ENCODE measurements around the gene AGPAT2. TPM values are rescaled to one million over a fixed set of nuclear protein-coding genes. Genes with fewer than 3 reads are reported as not detected.
"Not testable (repeated sequence)": the region's sequence is repeated elsewhere in the genome, so short reads cannot be mapped to it uniquely, and the experiment has no call there.

Gene AGPAT2
- total and polyA plus RNA-seq, 2 donors from 2014 or later: 73.4 to 83.6 TPM

GRCh38 chr9:136642439-136642921 lies 44.8 kb downstream of the AGPAT2 start:
- FAIRE-seq: no peak

DNA sequence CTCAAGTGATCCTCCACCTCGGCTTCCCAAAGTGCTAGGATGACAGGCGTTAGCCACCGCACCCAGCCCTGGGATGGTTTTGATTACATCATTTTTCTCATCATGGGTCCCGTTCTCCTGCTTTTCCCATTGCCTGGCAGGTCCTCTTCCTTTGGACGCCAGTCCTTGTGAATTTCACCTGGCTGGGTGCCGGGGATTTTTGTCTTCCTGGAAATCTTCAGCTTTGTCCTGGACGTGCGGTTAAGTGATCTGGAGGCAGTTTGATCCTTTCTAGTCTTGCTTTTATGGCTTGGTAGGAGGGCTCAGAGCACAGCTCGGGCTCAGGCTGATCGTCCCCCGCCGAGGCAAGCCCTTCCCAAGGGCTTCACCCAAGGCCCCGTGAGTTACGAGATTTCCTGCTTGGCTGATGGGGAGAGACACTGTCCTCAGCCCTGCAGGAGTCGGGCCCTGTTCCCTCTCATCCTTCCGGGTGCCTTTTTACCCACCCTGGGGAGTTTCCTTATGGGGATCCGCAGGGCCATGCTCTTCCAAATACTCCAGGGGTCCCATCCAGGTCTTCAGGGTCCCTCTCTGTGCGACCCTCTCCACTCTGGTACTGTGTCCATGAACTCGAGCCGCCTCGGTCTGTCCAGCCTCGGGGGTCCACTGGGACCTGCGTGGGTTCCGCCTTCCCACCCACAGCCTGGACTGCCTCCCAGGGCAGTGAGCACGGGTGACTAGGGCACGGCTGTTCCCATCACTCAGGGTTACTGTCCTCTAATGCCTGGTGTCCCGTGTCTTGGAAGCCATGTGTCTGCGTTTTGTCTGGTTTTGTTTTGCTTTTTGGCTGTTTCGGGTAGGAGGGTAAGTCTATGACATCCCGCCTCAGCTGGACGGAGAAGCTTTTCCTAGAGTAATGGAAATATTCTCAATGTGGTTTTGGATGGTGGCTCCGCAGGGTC lies 46.8 kb downstream of the AGPAT2 start:
- Histone ChIP-seq H3K9ac (ENCODE audit: low read length in 3 of 3) (peak overlapping the region in 1 of 3 donors; percentile 19), H3K4me3 (ENCODE audit: low read length in 3 of 3) (no peak overlapping the region), H3K27ac (ENCODE audit: low read depth in 2 of 2, low read length in 2 of 2) (peak overlapping the region; percentile 51 to 65)

More at GRCh38 chr9:136642439-136642921, 44.8 kb downstream of the AGPAT2 start:
- intact Hi-C loops (cut with DNase I): no loop called here
- Histone ChIP-seq H3K9ac (ENCODE audit: low read length in 3 of 3) (no peak overlapping the region), H3K27me3 (ENCODE audit: control insufficient read depth, insufficient read depth, low read length) (no peaks in the 10 kb centered on the region), H3K27ac (ENCODE audit: low read depth in 2 of 2, low read length in 2 of 2) (no peak overlapping the region), H3K36me3 (ENCODE audit: control insufficient read depth in 2 of 3, insufficient read depth in 3 of 3, low read length in 3 of 3) (no peaks in the 10 kb centered on the region), H3K4me1 (ENCODE audit: control insufficient read depth in 2 of 3, insufficient read depth in 2 of 3, low read depth in 1 of 3, low read length in 3 of 3) (peaks cover 0 to 14% (median 0%) of the 10 kb centered on the region in 3 donors), H3K9me3 (ENCODE audit: control insufficient read depth in 2 of 3, insufficient read depth in 1 of 3, low read length in 3 of 3) (no peaks in the 10 kb centered on the region), H3K4me3 (ENCODE audit: low read length in 3 of 3) (no peak overlapping the region)
- no peak for DNase-seq
- TF ChIP-seq, protein P1, sequence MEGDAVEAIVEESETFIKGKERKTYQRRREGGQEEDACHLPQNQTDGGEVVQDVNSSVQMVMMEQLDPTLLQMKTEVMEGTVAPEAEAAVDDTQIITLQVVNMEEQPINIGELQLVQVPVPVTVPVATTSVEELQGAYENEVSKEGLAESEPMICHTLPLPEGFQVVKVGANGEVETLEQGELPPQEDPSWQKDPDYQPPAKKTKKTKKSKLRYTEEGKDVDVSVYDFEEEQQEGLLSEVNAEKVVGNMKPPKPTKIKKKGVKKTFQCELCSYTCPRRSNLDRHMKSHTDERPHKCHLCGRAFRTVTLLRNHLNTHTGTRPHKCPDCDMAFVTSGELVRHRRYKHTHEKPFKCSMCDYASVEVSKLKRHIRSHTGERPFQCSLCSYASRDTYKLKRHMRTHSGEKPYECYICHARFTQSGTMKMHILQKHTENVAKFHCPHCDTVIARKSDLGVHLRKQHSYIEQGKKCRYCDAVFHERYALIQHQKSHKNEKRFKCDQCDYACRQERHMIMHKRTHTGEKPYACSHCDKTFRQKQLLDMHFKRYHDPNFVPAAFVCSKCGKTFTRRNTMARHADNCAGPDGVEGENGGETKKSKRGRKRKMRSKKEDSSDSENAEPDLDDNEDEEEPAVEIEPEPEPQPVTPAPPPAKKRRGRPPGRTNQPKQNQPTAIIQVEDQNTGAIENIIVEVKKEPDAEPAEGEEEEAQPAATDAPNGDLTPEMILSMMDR (IDR thresholded peaks at IDR 0.05; ENCODE audit: borderline replicate concordance, extremely low read depth, insufficient read depth): no peak

DNA sequence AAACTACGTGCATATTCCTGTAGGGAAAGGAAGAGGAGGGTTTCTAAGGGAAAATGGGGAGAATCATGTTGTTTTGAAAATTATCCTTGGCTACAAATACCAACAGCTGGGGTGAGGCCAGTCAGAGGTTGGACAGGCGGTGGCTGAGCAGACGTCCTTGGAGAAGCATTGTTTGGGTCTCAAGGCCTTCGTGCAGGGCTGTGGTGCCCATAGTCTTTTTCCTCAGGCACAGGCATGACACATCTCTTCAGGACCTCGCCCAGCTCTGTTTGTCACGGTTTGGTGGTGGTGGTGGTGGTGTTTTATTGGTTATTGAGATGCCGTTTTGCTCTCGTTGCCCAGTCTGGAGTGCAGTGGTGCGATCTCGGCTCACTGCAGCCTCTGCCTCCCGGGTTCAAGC lies 52.4 kb downstream of the AGPAT2 start:
- intact Hi-C loops (cut with DNase I): no loop called here
- H3K9me3 ChIP-seq (ENCODE audit: control insufficient read depth in 2 of 3, insufficient read depth in 1 of 3, low read length in 3 of 3): peaks cover 0 to 2% (median 0%) of the 10 kb centered on the region in 3 donors

More for the DNA sequence above, 46.8 kb downstream of the AGPAT2 start:
- H3K27me3 ChIP-seq (ENCODE audit: control insufficient read depth, insufficient read depth, low read length): no peaks in the 10 kb centered on the region
- FAIRE-seq: no peak
- peaks cover 0 to 11% (median 0%) of the 10 kb centered on the region in 3 donors for H3K4me1 ChIP-seq (ENCODE audit: control insufficient read depth in 2 of 3, insufficient read depth in 2 of 3, low read depth in 1 of 3, low read length in 3 of 3)
- H3K9me3 ChIP-seq (ENCODE audit: control insufficient read depth in 2 of 3, insufficient read depth in 1 of 3, low read length in 3 of 3): no peaks in the 10 kb centered on the region
- H3K36me3 ChIP-seq (ENCODE audit: control insufficient read depth in 2 of 3, insufficient read depth in 3 of 3, low read length in 3 of 3): no peaks in the 10 kb centered on the region
- intact Hi-C loops (cut with DNase I): no loop called here
- peak in 2 of 5 donors; percentile 41 to 84 for DNase-seq
- TF ChIP-seq, protein P1 (IDR thresholded peaks at IDR 0.05; ENCODE audit: borderline replicate concordance, extremely low read depth, insufficient read depth): no peak

DNA sequence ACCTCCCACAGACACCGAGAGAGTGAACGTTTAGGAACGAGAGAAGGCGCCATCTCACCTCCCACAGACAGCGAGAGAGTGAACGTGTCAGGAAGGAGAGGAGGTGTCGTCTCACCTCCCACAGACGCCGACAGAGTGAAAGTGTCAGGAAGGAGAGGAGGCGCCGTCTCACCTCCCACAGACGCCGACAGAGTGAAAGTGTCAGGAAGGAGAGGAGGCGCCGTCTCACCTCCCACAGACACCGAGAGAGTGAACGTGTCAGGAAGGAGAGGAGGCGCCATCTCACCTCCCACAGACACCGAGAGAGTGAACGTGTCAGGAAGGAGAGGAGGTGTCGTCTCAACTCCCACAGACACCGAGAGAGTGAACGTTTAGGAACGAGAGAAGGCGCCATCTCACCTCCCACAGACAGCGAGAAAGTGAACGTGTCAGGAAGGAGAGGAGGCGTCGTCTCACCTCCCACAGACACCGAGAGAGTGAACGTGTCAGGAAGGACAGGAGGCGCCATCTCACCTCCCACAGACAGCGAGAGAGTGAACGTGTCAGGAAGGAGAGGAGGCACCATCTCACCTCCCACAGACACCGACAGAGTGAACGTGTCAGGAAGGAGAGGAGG lies 54.7 kb downstream of the AGPAT2 start:
- H3K4me3 ChIP-seq (ENCODE audit: low read length in 3 of 3); H3K9ac ChIP-seq (ENCODE audit: low read length in 3 of 3); H3K27ac ChIP-seq (ENCODE audit: low read depth in 2 of 2, low read length in 2 of 2); H3K9me3 ChIP-seq (ENCODE audit: control insufficient read depth in 2 of 3, insufficient read depth in 1 of 3, low read length in 3 of 3); H3K36me3 ChIP-seq (ENCODE audit: control insufficient read depth in 2 of 3, insufficient read depth in 3 of 3, low read length in 3 of 3); DNase-seq; FAIRE-seq; intact Hi-C loops (cut with DNase I); H3K27me3 ChIP-seq (ENCODE audit: control insufficient read depth, insufficient read depth, low read length): not testable (repeated sequence)
- H3K4me1 ChIP-seq (ENCODE audit: control insufficient read depth in 2 of 3, insufficient read depth in 2 of 3, low read depth in 1 of 3, low read length in 3 of 3): peaks cover 8 to 12% (median 12%) of the 10 kb centered on the region in 3 donors

More for the DNA sequence above, 52.4 kb downstream of the AGPAT2 start:
- H3K27me3 ChIP-seq (ENCODE audit: control insufficient read depth, insufficient read depth, low read length): peaks cover 4% of the 10 kb centered on the region
- peaks cover 8 to 12% (median 12%) of the 10 kb centered on the region in 3 donors for H3K4me1 ChIP-seq (ENCODE audit: control insufficient read depth in 2 of 3, insufficient read depth in 2 of 3, low read depth in 1 of 3, low read length in 3 of 3)
- DNase-seq (no peak), FAIRE-seq (no peak)
- TF ChIP-seq, protein P1 (IDR thresholded peaks at IDR 0.05; ENCODE audit: borderline replicate concordance, extremely low read depth, insufficient read depth): no peak
- H3K4me3 ChIP-seq (ENCODE audit: low read length in 3 of 3): no peak overlapping the region
- peaks cover 0 to 3% (median 0%) of the 10 kb centered on the region in 3 donors for H3K36me3 ChIP-seq (ENCODE audit: control insufficient read depth in 2 of 3, insufficient read depth in 3 of 3, low read length in 3 of 3)
- H3K27ac ChIP-seq (ENCODE audit: low read depth in 2 of 2, low read length in 2 of 2): no peak overlapping the region
- no peak overlapping the region for H3K9ac ChIP-seq (ENCODE audit: low read length in 3 of 3)

- intact Hi-C loops (cut with DNase I); H3K27ac ChIP-seq (ENCODE audit: low read depth in 2 of 2, low read length in 2 of 2); DNase-seq; H3K9me3 ChIP-seq (ENCODE audit: control insufficient read depth in 2 of 3, insufficient read depth in 1 of 3, low read length in 3 of 3); H3K27me3 ChIP-seq (ENCODE audit: control insufficient read depth, insufficient read depth, low read length); H3K4me3 ChIP-seq (ENCODE audit: low read length in 3 of 3); H3K36me3 ChIP-seq (ENCODE audit: control insufficient read depth in 2 of 3, insufficient read depth in 3 of 3, low read length in 3 of 3); H3K9ac ChIP-seq (ENCODE audit: low read length in 3 of 3); FAIRE-seq: not testable (repeated sequence)
- peaks cover 8 to 12% (median 12%) of the 10 kb centered on the region in 3 donors for H3K4me1 ChIP-seq (ENCODE audit: control insufficient read depth in 2 of 3, insufficient read depth in 2 of 3, low read depth in 1 of 3, low read length in 3 of 3)
Measured at GRCh38 chr9:136632072-136632471, 55.2 kb downstream of the AGPAT2 start.

All from kidney (tissue), 14 donors.